HAP-1 (cell line): ENCODE measurements around the gene DIO3.

ENCODE experiments used
- DNase-seq, 2 experiments: peaks; one replicate each; pipeline ENCODE4 v3.0.0-alpha.2; 2016 to 2020; ENCODE audit warnings: low spot score in 2 of 2
- H3K27me3 ChIP-seq: fragments of 250-450 bp; sonication (Bioruptor Pico); 2 replicates; pipeline ENCODE4 v1.5.1; 2020; ENCODE audit warnings: low read depth, mild to moderate bottlenecking, moderate library complexity
- H3K36me3 ChIP-seq: fragments of 250-450 bp; sonication (Bioruptor Pico); replicated peaks from 2 replicates; pipeline ENCODE4 v1.5.1; 2020; ENCODE audit warnings: mild to moderate bottlenecking
- H3K4me1 ChIP-seq: fragments of 250-450 bp; sonication (Bioruptor Pico); 2 replicates; pipeline ENCODE4 v1.5.1; 2020; ENCODE audit warnings: mild to moderate bottlenecking
- H3K4me3 ChIP-seq: fragments of 250-450 bp; sonication (Bioruptor Pico); 2 replicates; pipeline ENCODE4 v1.5.1; 2020; ENCODE audit warnings: mild to moderate bottlenecking, moderate library complexity
- H3K9me3 ChIP-seq: fragments of 250-450 bp; sonication (Bioruptor Pico); 2 replicates; pipeline ENCODE4 v1.5.1; 2020; ENCODE audit warnings: mild to moderate bottlenecking, moderate library complexity
- in situ Hi-C: fragments of 300-500 bp; cut with MboI; formaldehyde crosslinking; loops from 3 replicates; pipeline ENCODE4 v1.14.3; 2020; ENCODE audit warnings: low sequenced_read_pairs, inconsistent platforms, mixed read lengths

The DIO3 gene

DNA sequence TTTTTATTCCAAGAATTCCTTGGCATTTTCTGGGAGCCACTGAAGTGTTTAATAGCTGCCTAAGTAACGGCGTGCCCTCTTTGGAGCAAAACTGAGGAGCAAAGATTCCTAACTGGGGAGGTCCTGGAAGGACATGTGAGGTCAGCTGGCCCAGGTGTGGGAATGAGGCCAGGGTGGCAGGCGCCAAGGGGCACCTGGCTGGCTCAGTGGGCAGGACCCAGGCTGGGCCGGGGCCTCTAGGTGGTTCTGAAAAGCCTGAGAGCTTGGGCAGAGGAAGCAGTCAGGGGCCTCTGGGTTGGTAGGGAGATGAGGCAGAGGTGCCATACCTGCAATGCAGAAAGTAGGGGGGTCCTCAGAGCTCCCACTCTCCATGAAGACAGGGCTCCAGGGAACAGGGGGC, 27.1 kb upstream of the DIO3 start:
- in situ Hi-C loops, result no loop called here
- Histone ChIP-seq H3K4me1 (no peaks in the 10 kb centered on the region), H3K27me3 (no peaks in the 10 kb centered on the region), H3K4me3 (no peak overlapping the region), H3K9me3 (no peaks in the 10 kb centered on the region), H3K36me3 (no peaks in the 10 kb centered on the region)
- DNase-seq, result no peak

DNA sequence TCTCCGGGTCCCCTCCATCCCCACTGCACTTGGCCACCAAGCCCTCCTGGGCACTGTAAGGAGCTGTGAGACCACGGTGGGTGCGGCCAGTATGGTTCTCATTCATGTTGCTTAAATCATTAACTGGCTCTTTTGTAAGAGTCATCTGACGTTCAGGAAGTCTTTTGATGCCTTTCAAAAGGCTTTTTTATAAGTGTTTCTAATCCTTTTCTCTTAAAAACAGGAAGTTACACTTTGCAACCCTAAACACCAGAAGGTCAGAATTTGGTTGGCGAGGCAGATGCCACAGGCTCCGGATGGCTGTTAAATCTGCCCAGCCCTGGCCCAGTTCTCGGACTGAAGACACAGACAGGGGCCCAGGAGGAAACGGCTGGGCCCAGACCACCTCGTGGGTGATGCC, 26.1 kb upstream of the DIO3 start:
- Histone ChIP-seq H3K36me3 (no peaks in the 10 kb centered on the region), H3K4me1 (no peaks in the 10 kb centered on the region), H3K9me3 (no peaks in the 10 kb centered on the region), H3K27me3 (no peaks in the 10 kb centered on the region), H3K4me3 (no peak overlapping the region)
- peak in 1 of 2 experiments; percentile 14 for DNase-seq
- in situ Hi-C loops, result no loop called here

DNA sequence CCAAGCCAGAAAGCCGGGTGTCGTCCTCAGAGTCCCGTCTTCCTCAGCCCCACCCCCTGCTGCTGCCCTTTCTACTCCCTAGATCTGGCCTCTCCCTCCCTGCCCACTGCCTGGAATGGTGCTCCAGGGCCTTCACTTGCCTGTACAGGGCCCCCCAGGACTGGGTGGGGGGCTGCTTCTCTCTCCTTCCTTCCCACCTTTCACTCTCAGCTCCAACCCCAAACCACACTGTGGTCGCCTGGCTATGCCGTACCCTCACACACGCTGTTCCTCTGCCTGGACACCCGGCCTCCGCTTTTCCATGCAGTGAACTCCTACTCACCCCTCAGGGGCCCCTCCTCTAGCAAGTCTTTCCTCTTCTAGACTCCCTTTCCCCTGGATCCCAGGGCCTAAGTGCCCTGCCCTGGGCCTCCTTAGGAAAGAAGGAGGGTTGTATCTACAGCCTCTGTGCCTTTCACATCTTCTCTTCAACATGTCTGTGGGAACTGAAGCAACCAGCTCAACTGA, 25.5 kb upstream of the DIO3 start:
- Histone ChIP-seq H3K4me1 (no peaks in the 10 kb centered on the region), H3K9me3 (no peaks in the 10 kb centered on the region), H3K4me3 (no peak overlapping the region), H3K36me3 (no peaks in the 10 kb centered on the region), H3K27me3 (no peaks in the 10 kb centered on the region)
- in situ Hi-C loops, result no loop called here
- DNase-seq, result no peak

DNA sequence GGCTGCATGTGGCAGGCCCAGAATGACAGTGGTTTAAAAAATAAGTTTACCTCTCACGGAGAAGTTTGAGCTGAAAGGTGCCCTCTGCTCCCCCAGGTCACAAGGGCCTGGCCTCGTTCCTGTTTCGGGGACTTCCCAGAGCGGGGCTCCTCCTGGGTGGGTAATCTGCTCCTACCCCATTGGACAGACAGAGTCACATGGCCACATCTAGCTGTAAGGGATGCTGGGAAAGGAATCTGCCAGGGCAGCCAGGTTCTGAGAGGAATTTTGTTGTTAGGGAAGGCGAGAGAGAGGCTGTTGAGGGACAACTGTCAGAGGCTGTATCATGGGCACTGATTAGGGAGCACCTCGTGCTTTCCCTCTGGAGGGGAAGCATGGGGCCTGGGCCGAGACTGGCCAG, 24.0 kb upstream of the DIO3 start:
- Histone ChIP-seq H3K4me1 (no peaks in the 10 kb centered on the region), H3K27me3 (no peaks in the 10 kb centered on the region)

DNA sequence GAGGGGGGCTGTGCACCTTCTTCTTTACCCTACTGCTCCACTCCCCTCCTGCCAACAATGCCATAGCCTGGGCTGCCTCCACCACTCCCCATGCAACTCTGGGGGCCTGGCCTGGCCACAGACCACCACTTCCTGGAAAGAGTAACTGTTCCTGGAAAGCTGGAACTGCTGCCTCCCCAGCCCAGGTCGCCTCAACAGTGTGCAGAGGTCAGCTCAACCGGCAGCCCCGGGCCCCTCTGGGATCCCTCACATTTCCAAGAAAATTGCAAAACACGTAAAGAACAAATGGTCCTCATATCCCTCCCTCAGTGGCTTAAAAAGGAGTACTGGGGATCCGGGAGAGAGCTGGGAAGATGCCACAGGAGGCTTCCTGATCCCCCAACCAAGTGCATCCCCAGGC, 22.4 kb upstream of the DIO3 start:
- no peaks in the 10 kb centered on the region for H3K4me1 ChIP-seq
- H3K4me3 ChIP-seq, result no peak overlapping the region
- H3K36me3 ChIP-seq, result no peaks in the 10 kb centered on the region
- no peak for DNase-seq
- no peaks in the 10 kb centered on the region for H3K27me3 ChIP-seq
- in situ Hi-C loops, result no loop called here
- H3K9me3 ChIP-seq, result no peaks in the 10 kb centered on the region

More for the DNA sequence above, 24.0 kb upstream of the DIO3 start:
- Histone ChIP-seq H3K36me3 (no peaks in the 10 kb centered on the region), H3K4me3 (no peak overlapping the region), H3K9me3 (no peaks in the 10 kb centered on the region)
- no peak for DNase-seq
- in situ Hi-C loops, result no loop called here

DNA sequence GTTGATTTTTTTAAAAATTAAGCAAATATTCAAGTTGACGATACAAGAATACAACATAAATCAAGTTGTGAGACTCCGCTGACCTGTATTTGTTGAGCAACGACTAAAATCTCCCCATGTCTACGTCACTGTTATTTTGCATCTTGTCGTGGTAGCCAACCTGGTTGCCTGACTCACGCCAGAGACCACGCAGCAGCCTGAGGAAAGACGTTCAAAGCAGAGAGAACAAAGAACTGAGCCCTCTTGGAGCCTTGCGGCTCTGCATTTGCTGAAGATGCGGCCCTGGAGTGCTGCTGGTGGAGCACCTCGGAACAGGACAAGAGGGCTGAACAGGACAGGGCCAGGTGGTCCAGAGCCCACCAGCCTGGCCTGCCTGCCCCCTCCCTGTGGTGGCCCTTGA, 21.4 kb upstream of the DIO3 start:
- H3K9me3 ChIP-seq, result no peaks in the 10 kb centered on the region
- H3K27me3 ChIP-seq, result no peaks in the 10 kb centered on the region
- in situ Hi-C loops, result no loop called here
- H3K4me3 ChIP-seq, result no peak overlapping the region
- no peaks in the 10 kb centered on the region for H3K36me3 ChIP-seq
- no peaks in the 10 kb centered on the region for H3K4me1 ChIP-seq
- DNase-seq, result no peak

DNA sequence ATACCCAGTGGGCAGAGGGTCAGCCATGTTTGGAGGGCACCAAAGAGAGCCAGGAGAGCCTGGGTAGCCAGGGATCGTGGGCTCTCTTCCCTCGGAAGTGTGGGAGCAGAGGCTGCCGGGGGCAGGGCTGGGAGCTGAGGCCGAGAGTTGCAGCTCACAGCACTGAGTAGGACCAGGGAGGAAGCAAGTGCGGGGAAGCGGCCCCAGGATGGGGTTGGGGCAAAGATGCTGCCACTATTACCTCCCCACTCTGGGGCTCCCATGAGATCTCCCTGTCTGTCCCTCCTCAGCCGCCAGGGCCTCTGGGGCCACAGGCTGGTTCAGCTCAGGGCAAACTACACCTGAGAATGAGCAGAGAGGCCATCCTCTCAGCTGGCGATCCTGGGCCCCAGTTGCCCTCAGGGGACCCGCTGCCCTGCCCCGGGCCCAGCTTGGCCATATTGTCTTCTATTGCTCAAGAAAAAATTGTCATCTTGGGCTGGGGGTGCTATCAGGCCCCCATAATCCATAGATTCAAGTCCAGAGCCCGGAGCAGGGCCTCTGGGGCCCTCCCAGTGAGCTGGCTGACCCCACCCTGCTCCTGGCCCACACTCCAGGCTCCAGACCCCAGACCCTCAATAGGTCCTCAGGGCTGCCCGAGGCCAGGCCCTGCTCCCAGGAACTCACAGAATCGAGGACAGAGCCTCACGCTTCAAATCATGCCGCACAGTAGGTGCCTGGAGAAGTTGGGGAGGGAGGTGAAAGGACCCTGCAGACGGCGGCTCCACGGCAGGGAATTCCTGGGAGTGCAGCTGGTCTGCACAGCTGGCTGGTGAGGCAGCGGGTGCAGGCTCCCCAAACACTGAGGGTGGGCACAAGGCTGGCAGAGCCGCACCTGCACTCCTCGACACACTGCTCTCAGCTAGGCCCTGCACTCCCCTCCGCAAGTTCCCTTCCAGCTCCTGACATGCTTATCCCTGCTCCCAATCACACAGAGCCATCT, 20.5 kb upstream of the DIO3 start:
- Histone ChIP-seq H3K36me3 (no peaks in the 10 kb centered on the region), H3K27me3 (no peaks in the 10 kb centered on the region), H3K4me1 (no peaks in the 10 kb centered on the region), H3K4me3 (no peak overlapping the region), H3K9me3 (no peaks in the 10 kb centered on the region)
- DNase-seq, result no peak
- in situ Hi-C loops, result no loop called here

DNA sequence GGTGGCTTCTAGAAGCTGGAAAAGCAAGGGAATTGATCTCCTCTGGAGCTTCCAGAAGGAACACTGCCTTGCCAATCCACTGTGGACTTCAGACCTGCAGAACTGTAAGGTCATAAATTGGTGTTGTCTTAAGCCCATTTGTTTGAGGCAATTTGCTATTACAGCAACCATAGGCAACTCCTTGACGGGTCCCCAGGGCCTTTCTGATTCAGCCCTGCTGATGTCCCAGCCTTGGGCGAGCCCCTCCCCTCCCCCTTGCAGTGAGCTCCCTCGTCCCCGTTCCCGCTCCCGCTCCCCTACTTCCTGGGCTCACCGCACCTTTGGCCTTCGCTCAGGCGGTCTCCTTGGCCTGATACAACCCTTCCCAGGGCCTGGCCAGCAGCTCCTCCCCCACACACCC, 18.9 kb upstream of the DIO3 start:
- Histone ChIP-seq H3K36me3 (no peaks in the 10 kb centered on the region), H3K9me3 (no peaks in the 10 kb centered on the region), H3K4me1 (no peaks in the 10 kb centered on the region), H3K27me3 (no peaks in the 10 kb centered on the region), H3K4me3 (no peak overlapping the region)
- DNase-seq, result no peak
- in situ Hi-C loops, result no loop called here

DNA sequence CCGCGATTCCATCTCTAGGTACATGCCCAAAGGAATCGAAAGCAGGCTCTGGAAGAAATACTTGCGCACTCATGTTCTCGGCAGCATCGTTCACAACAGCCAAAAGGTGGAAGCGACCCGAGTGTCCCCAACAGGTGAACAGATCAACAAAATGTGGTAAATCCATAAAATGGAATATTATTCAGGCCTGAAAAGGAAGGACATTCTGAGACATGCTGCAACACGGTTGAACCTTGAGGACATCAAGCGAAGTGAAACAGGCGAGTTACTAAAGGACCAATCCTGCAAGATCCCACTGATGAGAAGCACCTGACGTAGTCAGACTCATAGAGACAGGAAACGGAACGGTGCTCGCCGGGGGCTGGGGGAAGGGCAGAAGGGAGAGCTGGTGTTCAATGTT, 17.5 kb upstream of the DIO3 start:
- no peak overlapping the region for H3K4me3 ChIP-seq
- no peaks in the 10 kb centered on the region for H3K36me3 ChIP-seq
- in situ Hi-C loops, result no loop called here
- H3K9me3 ChIP-seq, result no peaks in the 10 kb centered on the region
- no peaks in the 10 kb centered on the region for H3K27me3 ChIP-seq
- DNase-seq, result no peak
- no peaks in the 10 kb centered on the region for H3K4me1 ChIP-seq

DNA sequence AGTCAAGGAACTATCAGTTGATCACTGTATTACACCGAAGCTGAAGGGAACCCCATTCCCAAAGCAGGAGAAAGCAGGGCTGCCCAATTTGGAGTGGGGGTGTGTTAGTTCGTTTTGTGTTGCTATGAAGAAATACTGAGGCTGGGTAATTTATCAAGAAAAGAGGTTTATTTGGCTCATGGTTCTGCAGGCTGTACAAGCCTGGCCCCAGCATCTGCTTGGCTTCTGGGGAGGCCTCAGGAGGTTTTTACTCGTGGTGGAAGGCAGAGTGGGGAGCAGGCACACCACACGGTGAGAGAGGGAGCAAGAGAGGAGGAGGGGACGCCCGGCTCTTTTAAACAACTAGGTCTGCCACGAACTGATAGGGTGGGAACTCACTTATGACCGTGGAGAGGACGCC, 16.7 kb upstream of the DIO3 start:
- Histone ChIP-seq H3K27me3 (no peaks in the 10 kb centered on the region), H3K4me1 (no peaks in the 10 kb centered on the region), H3K9me3 (no peaks in the 10 kb centered on the region), H3K36me3 (no peaks in the 10 kb centered on the region), H3K4me3 (no peak overlapping the region)
- in situ Hi-C loops, result no loop called here
- DNase-seq, result no peak

DNA sequence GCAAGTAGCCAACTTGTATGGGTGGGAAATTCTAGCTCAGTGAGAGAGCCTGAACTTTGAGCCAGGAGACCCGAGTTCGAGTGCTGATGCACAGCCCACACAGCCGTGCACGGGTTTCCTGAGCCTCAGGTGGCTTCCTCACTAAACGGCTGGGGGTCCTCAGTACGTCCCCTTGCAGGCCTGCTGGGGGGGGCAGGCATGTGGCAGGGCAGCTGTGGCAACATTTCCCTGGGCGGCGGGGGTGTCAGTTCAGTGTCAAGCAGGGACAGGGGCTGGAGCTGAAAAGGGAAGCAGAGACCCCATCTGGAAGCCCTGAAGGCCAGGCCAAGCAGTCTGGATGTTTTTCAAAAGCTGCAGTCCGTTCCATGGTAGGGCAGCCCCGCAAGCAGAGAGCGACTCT, 14.6 kb upstream of the DIO3 start:
- H3K4me3 ChIP-seq, result no peak overlapping the region
- no peaks in the 10 kb centered on the region for H3K36me3 ChIP-seq
- no peak for DNase-seq
- H3K9me3 ChIP-seq, result no peaks in the 10 kb centered on the region
- in situ Hi-C loops, result no loop called here
- no peaks in the 10 kb centered on the region for H3K4me1 ChIP-seq
- H3K27me3 ChIP-seq, result no peaks in the 10 kb centered on the region

DNA sequence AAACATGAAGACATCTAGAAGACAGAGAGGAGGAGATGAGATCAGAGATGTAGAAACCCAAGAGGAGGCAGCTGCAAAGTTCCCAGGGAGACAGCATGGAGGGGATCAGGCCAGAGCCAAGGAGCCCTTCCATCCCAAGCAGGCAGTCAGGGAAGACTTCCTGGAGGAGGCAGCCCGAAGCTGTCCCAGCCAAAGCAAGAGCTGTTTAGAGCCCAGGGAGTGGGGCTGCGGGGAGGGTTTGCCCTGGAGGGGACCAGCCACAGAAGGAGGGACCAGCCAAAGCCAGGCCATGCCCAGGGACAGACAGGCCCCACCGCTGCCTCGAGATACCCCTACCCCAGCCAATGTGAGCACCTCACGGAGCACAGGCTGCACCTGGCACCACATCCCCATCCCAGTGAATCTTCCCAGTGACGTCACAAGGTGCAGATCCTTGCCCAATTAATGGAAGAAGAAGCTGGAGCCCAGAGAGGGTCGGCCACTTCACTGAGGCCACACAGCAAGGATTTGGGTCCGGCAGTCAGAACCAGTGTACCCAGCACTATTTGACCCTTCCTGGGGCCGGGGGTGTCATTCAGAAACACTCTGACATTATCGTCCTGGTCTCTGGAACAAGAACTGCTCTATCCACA, 14.1 kb upstream of the DIO3 start:
- H3K4me3 ChIP-seq, result no peak overlapping the region
- no peaks in the 10 kb centered on the region for H3K4me1 ChIP-seq
- H3K9me3 ChIP-seq, result no peaks in the 10 kb centered on the region
- no peaks in the 10 kb centered on the region for H3K36me3 ChIP-seq
- no peak for DNase-seq
- no peaks in the 10 kb centered on the region for H3K27me3 ChIP-seq
- in situ Hi-C loops, result no loop called here

DNA sequence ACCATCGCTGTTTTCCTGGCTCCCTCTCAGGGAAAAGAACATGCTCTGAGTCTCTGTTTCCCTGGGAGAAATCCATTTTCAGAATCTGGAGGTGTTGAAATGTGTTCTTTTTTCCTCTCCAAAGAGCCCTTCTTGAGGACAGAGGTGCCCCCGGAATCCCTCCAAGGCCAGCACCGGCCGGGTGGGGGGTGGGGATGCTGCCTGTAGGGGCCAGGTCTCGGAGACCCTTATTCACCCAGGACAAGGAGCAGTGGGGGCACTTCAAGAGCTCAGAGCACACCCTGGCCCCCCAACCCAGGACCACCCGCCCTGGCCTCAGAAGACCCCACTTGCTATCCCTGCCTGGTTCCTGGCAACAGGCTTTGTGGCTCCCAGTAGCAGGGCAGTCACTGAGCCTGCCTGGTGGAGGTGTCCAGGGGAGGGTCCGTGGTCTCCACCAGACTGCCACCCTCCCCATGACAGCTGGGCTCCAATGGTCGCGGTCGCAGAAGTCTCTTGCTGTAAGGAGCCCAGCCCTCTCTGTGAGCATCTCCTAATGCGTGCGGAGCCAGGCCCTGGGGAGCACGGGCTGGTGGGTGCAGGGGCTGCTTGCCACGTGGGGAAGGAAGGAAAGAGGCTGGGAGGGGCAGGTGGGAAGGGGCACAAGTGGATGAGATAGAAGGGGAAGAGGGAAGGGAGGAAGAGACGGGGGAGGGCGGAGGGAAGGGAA, 13.2 kb upstream of the DIO3 start:
- Histone ChIP-seq H3K4me1 (no peaks in the 10 kb centered on the region), H3K4me3 (no peak overlapping the region), H3K36me3 (no peaks in the 10 kb centered on the region), H3K9me3 (no peaks in the 10 kb centered on the region), H3K27me3 (no peaks in the 10 kb centered on the region)
- in situ Hi-C loops, result no loop called here
- DNase-seq, result no peak

DNA sequence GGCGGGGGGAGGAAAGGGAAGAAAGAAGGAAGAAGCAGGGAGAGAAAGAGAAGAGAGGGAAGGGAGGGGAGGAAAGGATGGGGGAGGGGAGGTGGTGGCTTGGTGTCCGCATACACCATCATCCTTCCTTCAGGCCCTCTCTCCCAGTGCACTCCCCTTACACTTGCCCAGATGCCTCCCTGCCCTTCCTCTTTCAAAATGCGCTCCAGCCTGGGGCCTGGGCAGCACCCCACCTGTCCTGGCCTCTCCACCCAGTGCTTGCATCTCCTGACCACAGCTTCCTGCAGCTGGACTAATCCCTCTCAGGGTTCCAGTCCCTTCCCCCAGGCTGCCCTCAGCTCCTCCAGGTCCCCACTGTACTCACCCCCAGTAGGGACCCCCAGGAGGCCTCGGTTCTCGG, 12.6 kb upstream of the DIO3 start:
- no peak overlapping the region for H3K4me3 ChIP-seq
- no peaks in the 10 kb centered on the region for H3K36me3 ChIP-seq
- H3K4me1 ChIP-seq, result no peaks in the 10 kb centered on the region
- no peaks in the 10 kb centered on the region for H3K9me3 ChIP-seq
- no peak for DNase-seq
- no peaks in the 10 kb centered on the region for H3K27me3 ChIP-seq
- in situ Hi-C loops, result no loop called here
